CD4-positive, alpha-beta T cell treated with Interferon gamma for 1 hour (primary cell): Measurements from ENCODE around the gene PARD6G.
"Not testable (repeated sequence)": the region's sequence is repeated elsewhere in the genome, so short reads cannot be mapped to it uniquely, and the experiment has no call there.

Source experiments
- DNase-seq: peaks from one replicate; pipeline ENCODE4 v3.0.0-alpha.2; 2020

The PARD6G gene

GRCh38 chr18:80170395-80171053 is 76.8 kb downstream of the PARD6G start:
- no peak for DNase-seq

- DNase-seq = no peak
Measured at GRCh38 chr18:80169607-80170006, 77.7 kb downstream of the PARD6G start.

- no peak for DNase-seq
Measured at GRCh38 chr18:80168982-80169381, 78.3 kb downstream of the PARD6G start.

GRCh38 chr18:80168346-80168745 is 79.0 kb downstream of the PARD6G start:
- DNase-seq = no peak

GRCh38 chr18:80167931-80168330 is 79.4 kb downstream of the PARD6G start:
- no peak for DNase-seq

- no peak for DNase-seq
Measured at GRCh38 chr18:80167331-80167730, 80.0 kb downstream of the PARD6G start.

GRCh38 chr18:80166725-80167124 is 80.6 kb downstream of the PARD6G start:
- DNase-seq = no peak

- DNase-seq = no peak
Measured at GRCh38 chr18:80166240-80166639, 81.1 kb downstream of the PARD6G start.

GRCh38 chr18:80164727-80165355 is 82.5 kb downstream of the PARD6G start:
- DNase-seq = not testable (repeated sequence)

GRCh38 chr18:80163183-80163582 is 84.1 kb downstream of the PARD6G start:
- DNase-seq = no peak

GRCh38 chr18:80161781-80162417 is 85.4 kb downstream of the PARD6G start:
- DNase-seq = no peak

GRCh38 chr18:80159713-80160636 is 87.3 kb downstream of the PARD6G start:
- DNase-seq = peak; percentile 36

GRCh38 chr18:80158365-80158764 is 88.9 kb downstream of the PARD6G start:
- no peak for DNase-seq

GRCh38 chr18:80157708-80158343 is 89.5 kb downstream of the PARD6G start:
- peak; percentile 54 for DNase-seq

- DNase-seq = peak; percentile 22
Measured at GRCh38 chr18:80154293-80154692, 93.0 kb downstream of the PARD6G start.

- DNase-seq = no peak
Measured at GRCh38 chr18:80149667-80150066, 97.6 kb downstream of the PARD6G start.

- DNase-seq = no peak
Measured at GRCh38 chr18:80148326-80149199, 98.8 kb downstream of the PARD6G start.

GRCh38 chr18:80147418-80148325 is 99.6 kb downstream of the PARD6G start:
- DNase-seq = peak; percentile 83

GRCh38 chr18:80147037-80147417 is 100.3 kb downstream of the PARD6G start:
- DNase-seq = no peak

- DNase-seq = no peak
Measured at GRCh38 chr18:80145196-80145804, 102.0 kb downstream of the PARD6G start.
